OCI-LY1 (cell line): ENCODE measurements around the gene ZNF836.

Experiments used
- H2AFZ ChIP-seq: fragments of 200-600 bp; sonication (generic), shearing (Covaris generic); 2 replicates; pipeline ENCODE4 v1.6.0; 2014; ENCODE audit warnings: antibody characterized with exemption, mild to moderate bottlenecking, low read length
- H3F3A ChIP-seq: fragments of 200-600 bp; sonication (generic), shearing (Covaris generic); 2 replicates; pipeline ENCODE4 v1.6.0; 2014; ENCODE audit warnings: mild to moderate bottlenecking, antibody characterized with exemption, low read length, moderate library complexity; ENCODE audit not compliant: insufficient read depth
- H3K27ac ChIP-seq: fragments of 200-600 bp; sonication (generic); 2 replicates; pipeline ENCODE4 v1.5.1; 2014; ENCODE audit warnings: low read length, mixed run types, mild to moderate bottlenecking, low read depth; ENCODE audit not compliant: poor library complexity, severe bottlenecking
- H3K27me3 ChIP-seq: fragments of 200-600 bp; sonication (generic); 2 replicates; pipeline ENCODE4 v1.6.0; 2014; ENCODE audit warnings: antibody characterized with exemption, mild to moderate bottlenecking, low read length, moderate library complexity; ENCODE audit not compliant: insufficient read depth
- H3K36me3 ChIP-seq: fragments of 200-600 bp; sonication (generic); 2 replicates; pipeline ENCODE4 v1.6.1; 2014; ENCODE audit warnings: mild to moderate bottlenecking, antibody characterized with exemption, low read length, moderate library complexity, mixed read lengths; ENCODE audit not compliant: insufficient read depth
- H3K4me1 ChIP-seq: fragments of 200-600 bp; sonication (generic); 2 replicates; pipeline ENCODE4 v1.5.1; 2014; ENCODE audit warnings: mild to moderate bottlenecking, low read length, moderate library complexity; ENCODE audit not compliant: insufficient read depth, severe bottlenecking
- H3K4me2 ChIP-seq: fragments of 200-600 bp; sonication (generic), shearing (Covaris generic); 2 replicates; pipeline ENCODE4 v1.6.1; 2014; ENCODE audit warnings: low read length
- H3K4me3 ChIP-seq: fragments of 200-600 bp; sonication (generic); 2 replicates; pipeline ENCODE4 v1.5.1; 2014; ENCODE audit warnings: low read length, low read depth, mild to moderate bottlenecking, mixed read lengths; ENCODE audit not compliant: poor library complexity, severe bottlenecking
- H3K79me2 ChIP-seq: fragments of 200-600 bp; shearing (Covaris generic); 2 replicates; pipeline ENCODE4 v1.6.1; 2016; ENCODE audit warnings: mixed run types, low read length, mixed read lengths; ENCODE audit not compliant: insufficient read depth
- H3K9ac ChIP-seq: fragments of 200-600 bp; sonication (generic), shearing (Covaris generic); 2 replicates; pipeline ENCODE4 v1.6.1; 2014; ENCODE audit warnings: mild to moderate bottlenecking, low read length, mixed read lengths
- H3K9me2 ChIP-seq: fragments of 200-600 bp; sonication (generic), shearing (Covaris generic); 2 replicates; pipeline ENCODE4 v1.6.1; 2014; ENCODE audit warnings: low read depth, mild to moderate bottlenecking, low read length, mixed read lengths
- H3K9me3 ChIP-seq: fragments of 200-600 bp; shearing (Covaris generic); 2 replicates; pipeline ENCODE4 v1.6.1; 2014; ENCODE audit warnings: low read length, mixed read lengths
- H4K20me1 ChIP-seq: fragments of 200-600 bp; sonication (generic), shearing (Covaris generic); 2 replicates; pipeline ENCODE4 v1.6.0; 2016; ENCODE audit warnings: mild to moderate bottlenecking, low read length; ENCODE audit not compliant: insufficient read depth
- EZH2 ChIP-seq: fragments of 200-600 bp; sonication (generic), shearing (Covaris generic); IDR thresholded peaks from 2 replicates; pipeline ENCODE4 v1.8.0; 2017; ENCODE audit warnings: borderline replicate concordance, mixed run types, mild to moderate bottlenecking, antibody characterized with exemption, low read length, moderate library complexity, mixed read lengths
- TF ChIP-seq, protein P1 (sequence below): fragments of 200-600 bp; sonication (generic), shearing (Covaris generic); IDR thresholded peaks from 2 replicates; pipeline ENCODE4 v1.5.1; 2017; ENCODE audit warnings: mild to moderate bottlenecking, antibody characterized with exemption, low read length, moderate library complexity, mixed read lengths

The ZNF836 gene

DNA sequence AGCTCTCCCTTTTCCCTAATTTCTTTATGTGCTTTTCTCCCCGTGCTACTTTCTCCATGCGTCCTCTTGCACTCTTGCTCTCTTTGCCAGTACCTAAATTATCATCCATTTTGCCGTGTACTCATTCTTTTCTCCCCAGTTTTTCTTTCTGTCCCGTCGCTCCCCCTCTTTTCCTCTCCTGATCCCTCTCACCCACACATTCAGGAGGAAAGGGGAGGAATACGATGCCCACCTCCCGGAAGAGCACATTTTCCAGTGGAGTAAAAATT is 32.5 kb downstream of the ZNF836 start:
- peaks cover 28% of the 10 kb centered on the region for H3K9me3 ChIP-seq
- H3K79me2 ChIP-seq, result no peaks in the 10 kb centered on the region
- TF ChIP-seq EZH2, result no peak
- H3K9ac ChIP-seq, result peak overlapping the region; percentile 98
- no peaks in the 10 kb centered on the region for H3F3A ChIP-seq
- H4K20me1 ChIP-seq, result no peaks in the 10 kb centered on the region
- peak overlapping the region; percentile 98 for H3K4me3 ChIP-seq
- peaks cover 16% of the 10 kb centered on the region for H3K4me1 ChIP-seq
- H3K27me3 ChIP-seq, result no peaks in the 10 kb centered on the region
- peak overlapping the region; percentile 99 for H3K4me2 ChIP-seq
- no peak overlapping the region for H3K27ac ChIP-seq
- peaks cover 18% of the 10 kb centered on the region for H3K36me3 ChIP-seq
- 0 out of 2 replicates have a peak overlapping the region, but pooled peaks have one; percentile 93 for H2AFZ ChIP-seq
- H3K9me2 ChIP-seq, result no peaks in the 10 kb centered on the region

DNA sequence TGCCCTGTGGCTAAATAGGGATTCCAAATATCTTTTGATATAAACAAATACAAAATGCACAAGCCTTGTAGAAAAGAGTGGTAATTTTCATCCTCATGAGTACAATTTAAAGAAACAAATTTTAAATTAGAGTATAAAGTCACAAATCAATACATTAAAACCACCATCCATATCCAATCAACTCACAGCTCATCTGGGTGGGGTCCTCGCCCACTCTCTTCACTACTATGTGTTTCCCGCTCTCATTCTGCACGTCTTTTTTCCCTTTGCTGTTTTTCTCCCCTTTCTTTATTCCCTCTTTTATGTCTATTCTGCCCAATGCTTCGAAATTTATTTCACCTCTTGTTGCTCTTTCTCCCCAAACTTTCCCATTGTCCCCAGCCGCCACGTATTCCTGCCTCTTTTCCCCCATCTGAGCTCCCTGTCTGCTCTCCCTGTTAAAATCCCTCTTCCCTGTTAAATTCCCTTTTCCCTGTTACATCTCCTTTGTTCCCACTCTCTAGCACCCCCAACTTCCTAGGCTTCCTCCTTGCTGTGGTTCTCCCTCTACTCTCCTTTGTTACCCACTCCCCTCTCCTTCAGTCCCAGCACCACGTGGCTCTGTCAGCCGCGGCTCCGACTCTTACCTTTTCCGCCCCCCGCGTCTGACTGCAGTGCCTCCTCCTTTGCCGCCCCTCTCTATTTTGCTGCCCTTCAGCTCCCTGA is 33.0 kb downstream of the ZNF836 start:
- Histone ChIP-seq H4K20me1 (no peaks in the 10 kb centered on the region), H3K9me2 (no peaks in the 10 kb centered on the region), H3K4me1 (peaks cover 16% of the 10 kb centered on the region), H3K36me3 (peaks cover 19% of the 10 kb centered on the region), H3K27ac (no peak overlapping the region), H3K9me3 (peaks cover 29% of the 10 kb centered on the region), H3K4me3 (peak overlapping the region; percentile 98), H3F3A (no peaks in the 10 kb centered on the region), H3K27me3 (no peaks in the 10 kb centered on the region), H3K4me2 (peak overlapping the region; percentile 99), H2AFZ (0 out of 2 replicates have a peak overlapping the region, but pooled peaks have one; percentile 93), H3K9ac (peak overlapping the region; percentile 98), H3K79me2 (no peaks in the 10 kb centered on the region)
- TF ChIP-seq, protein P1, sequence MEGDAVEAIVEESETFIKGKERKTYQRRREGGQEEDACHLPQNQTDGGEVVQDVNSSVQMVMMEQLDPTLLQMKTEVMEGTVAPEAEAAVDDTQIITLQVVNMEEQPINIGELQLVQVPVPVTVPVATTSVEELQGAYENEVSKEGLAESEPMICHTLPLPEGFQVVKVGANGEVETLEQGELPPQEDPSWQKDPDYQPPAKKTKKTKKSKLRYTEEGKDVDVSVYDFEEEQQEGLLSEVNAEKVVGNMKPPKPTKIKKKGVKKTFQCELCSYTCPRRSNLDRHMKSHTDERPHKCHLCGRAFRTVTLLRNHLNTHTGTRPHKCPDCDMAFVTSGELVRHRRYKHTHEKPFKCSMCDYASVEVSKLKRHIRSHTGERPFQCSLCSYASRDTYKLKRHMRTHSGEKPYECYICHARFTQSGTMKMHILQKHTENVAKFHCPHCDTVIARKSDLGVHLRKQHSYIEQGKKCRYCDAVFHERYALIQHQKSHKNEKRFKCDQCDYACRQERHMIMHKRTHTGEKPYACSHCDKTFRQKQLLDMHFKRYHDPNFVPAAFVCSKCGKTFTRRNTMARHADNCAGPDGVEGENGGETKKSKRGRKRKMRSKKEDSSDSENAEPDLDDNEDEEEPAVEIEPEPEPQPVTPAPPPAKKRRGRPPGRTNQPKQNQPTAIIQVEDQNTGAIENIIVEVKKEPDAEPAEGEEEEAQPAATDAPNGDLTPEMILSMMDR, result no peak
- TF ChIP-seq EZH2, result no peak

DNA sequence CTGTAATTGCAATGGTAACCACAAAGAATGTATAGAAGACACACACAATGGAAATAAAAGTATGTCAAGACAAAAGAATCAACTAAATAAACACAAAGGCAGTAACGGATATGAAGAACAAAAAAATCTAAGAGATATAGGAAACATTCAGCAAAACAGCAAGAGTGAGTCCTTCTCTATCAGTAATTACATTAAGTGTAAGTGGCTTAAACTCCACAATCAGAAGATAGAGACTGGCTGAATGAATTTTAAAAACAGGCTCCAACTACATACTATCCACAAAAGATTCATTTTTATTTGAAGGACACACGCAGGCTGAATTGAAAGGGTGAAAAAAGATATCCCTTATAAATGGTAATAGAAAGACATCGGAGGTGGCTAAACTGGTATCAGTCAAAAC is 51.1 kb downstream of the ZNF836 start:
- H3F3A ChIP-seq, result no peaks in the 10 kb centered on the region
- peaks cover 94% of the 10 kb centered on the region for H3K36me3 ChIP-seq
- no peak overlapping the region for H3K4me3 ChIP-seq
- no peaks in the 10 kb centered on the region for H3K4me1 ChIP-seq
- no peaks in the 10 kb centered on the region for H3K27me3 ChIP-seq
- no peak overlapping the region for H3K9ac ChIP-seq
- no peak for TF ChIP-seq EZH2
- TF ChIP-seq, protein P1, result no peak
- no peak overlapping the region for H3K4me2 ChIP-seq
- H4K20me1 ChIP-seq, result no peaks in the 10 kb centered on the region
- H3K79me2 ChIP-seq, result no peaks in the 10 kb centered on the region
- no peak overlapping the region for H3K27ac ChIP-seq
- no peaks in the 10 kb centered on the region for H3K9me2 ChIP-seq
- H2AFZ ChIP-seq, result no peak overlapping the region
- H3K9me3 ChIP-seq, result peaks cover 55% of the 10 kb centered on the region

DNA sequence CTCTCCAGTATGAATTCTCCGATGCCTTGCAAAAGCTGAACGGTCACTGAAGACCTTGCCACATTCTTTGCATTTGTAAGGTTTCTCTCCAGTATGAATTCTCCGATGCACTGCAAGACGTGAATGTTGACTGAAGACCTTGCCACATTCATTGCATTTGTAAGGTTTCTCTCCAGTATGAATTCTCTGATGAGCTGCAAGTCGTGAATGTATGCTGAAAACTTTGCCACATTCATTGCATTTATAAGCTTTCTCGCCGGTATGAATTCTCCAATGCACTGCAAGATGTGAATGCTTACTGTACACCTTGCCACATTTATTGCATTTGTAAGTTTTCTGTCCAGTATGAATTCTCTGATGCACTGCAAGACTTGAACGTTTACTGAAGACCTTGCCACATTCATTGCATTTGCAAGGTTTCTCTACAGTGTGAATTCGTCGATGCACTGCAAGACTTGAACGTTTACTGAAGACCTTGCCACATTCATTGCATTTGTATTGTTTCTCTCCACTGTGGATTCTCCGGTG is 55.8 kb downstream of the ZNF836 start:
- no peaks in the 10 kb centered on the region for H4K20me1 ChIP-seq
- H3K9me2 ChIP-seq, result no peaks in the 10 kb centered on the region
- no peak overlapping the region for H2AFZ ChIP-seq
- no peaks in the 10 kb centered on the region for H3K4me1 ChIP-seq
- H3K27ac ChIP-seq, result no peak overlapping the region
- H3F3A ChIP-seq, result no peaks in the 10 kb centered on the region
- H3K9ac ChIP-seq, result no peak overlapping the region
- no peak for TF ChIP-seq EZH2
- TF ChIP-seq, protein P1, result no peak
- peaks cover 58% of the 10 kb centered on the region for H3K36me3 ChIP-seq
- H3K9me3 ChIP-seq, result peaks cover 77% of the 10 kb centered on the region
- no peaks in the 10 kb centered on the region for H3K27me3 ChIP-seq
- H3K79me2 ChIP-seq, result no peaks in the 10 kb centered on the region
- H3K4me2 ChIP-seq, result no peak overlapping the region
- H3K4me3 ChIP-seq, result no peak overlapping the region
